Astrocyte of the cerebellum (primary cell): Measurements from ENCODE around the gene TBPL1.

Experiments used
- DNase-seq: peaks from one replicate; pipeline ENCODE4 v3.0.0-alpha.2; 2011; ENCODE audit warnings: low read depth
- H3K4me3 ChIP-seq: 2 replicates; pipeline ENCODE4 v1.5.1; 2011; ENCODE audit warnings: mild to moderate bottlenecking, low read depth, low read length, moderate library complexity
- CTCF ChIP-seq: IDR thresholded peaks from 2 replicates; pipeline ENCODE4 v1.5.1; 2012; ENCODE audit warnings: low read length, low read depth, moderate library complexity, mild to moderate bottlenecking; ENCODE audit errors: missing control alignments
- in situ Hi-C: cut with HindIII; loops from 2 replicates; pipeline ENCODE4 v1.10.0; 2017; ENCODE audit warnings: low sequenced_read_pairs

TBPL1 gene

GRCh38 chr6:134002821-134003220 is 49.8 kb downstream of the TBPL1 start:
- H3K4me3 ChIP-seq, result no peak overlapping the region
- in situ Hi-C loops, result no loop called here
- TF ChIP-seq CTCF, result no peak
- peak; percentile 91 for DNase-seq

- in situ Hi-C loops, result no loop called here
- no peak overlapping the region for H3K4me3 ChIP-seq
- DNase-seq, result no peak
- no peak for TF ChIP-seq CTCF
These were observed 50.5 kb downstream of the TBPL1 start for GRCh38 chr6:134003542-134003951.

- no peak for TF ChIP-seq CTCF
- H3K4me3 ChIP-seq, result no peak overlapping the region
- in situ Hi-C loops, result no loop called here
- DNase-seq, result no peak
These were observed 51.7 kb downstream of the TBPL1 start for GRCh38 chr6:134004714-134005113.

GRCh38 chr6:134005800-134006199 is 52.8 kb downstream of the TBPL1 start:
- H3K4me3 ChIP-seq, result no peak overlapping the region
- TF ChIP-seq CTCF, result no peak
- in situ Hi-C loops, result no loop called here
- DNase-seq, result no peak

GRCh38 chr6:134007077-134007476 is 54.1 kb downstream of the TBPL1 start:
- in situ Hi-C loops, result no loop called here
- TF ChIP-seq CTCF, result no peak
- no peak for DNase-seq
- H3K4me3 ChIP-seq, result no peak overlapping the region

GRCh38 chr6:134009876-134010275 is 56.9 kb downstream of the TBPL1 start:
- in situ Hi-C loops, result no loop called here
- no peak for DNase-seq
- no peak for TF ChIP-seq CTCF
- H3K4me3 ChIP-seq, result no peak overlapping the region

- no peak for DNase-seq
- no peak overlapping the region for H3K4me3 ChIP-seq
- in situ Hi-C loops, result no loop called here
- TF ChIP-seq CTCF, result no peak
These were observed 57.4 kb downstream of the TBPL1 start for GRCh38 chr6:134010400-134010799.
